B cell (primary cell): ENCODE data around the gene ACAN.

Source experiments
- CTCF ChIP-seq: fragments of 200-600 bp; IDR thresholded peaks from one replicate; pipeline ENCODE4 v1.8.0; 2022; ENCODE audit warnings: antibody characterized with exemption, mild to moderate bottlenecking
- EZH2 ChIP-seq: IDR thresholded peaks from 2 replicates; pipeline ENCODE4 v1.6.1; 2012; ENCODE audit warnings: borderline replicate concordance, low read depth, mild to moderate bottlenecking, moderate library complexity, low read length; ENCODE audit not compliant: insufficient read depth, poor library complexity, severe bottlenecking

GRCh38 chr15:88907111-88907510, 103.9 kb downstream of the ACAN start:
- TF ChIP-seq CTCF = no peak
- no peak for TF ChIP-seq EZH2
